HG02884 (cell line): ENCODE results near the gene EXOC6B.

Experiments used
- ATAC-seq: cut with Tn5 transposase; IDR thresholded peaks from one replicate; pipeline ENCODE4 v1.9.1; 2021; ENCODE audit warnings: mild to moderate bottlenecking, moderate library complexity; ENCODE audit not compliant: unreplicated experiment

Gene EXOC6B

GRCh38 chr2:72139874-72140620 lies 685.8 kb downstream of the EXOC6B start:
- no peak for ATAC-seq

GRCh38 chr2:72139471-72139873 lies 686.4 kb downstream of the EXOC6B start:
- ATAC-seq, result no peak

DNA sequence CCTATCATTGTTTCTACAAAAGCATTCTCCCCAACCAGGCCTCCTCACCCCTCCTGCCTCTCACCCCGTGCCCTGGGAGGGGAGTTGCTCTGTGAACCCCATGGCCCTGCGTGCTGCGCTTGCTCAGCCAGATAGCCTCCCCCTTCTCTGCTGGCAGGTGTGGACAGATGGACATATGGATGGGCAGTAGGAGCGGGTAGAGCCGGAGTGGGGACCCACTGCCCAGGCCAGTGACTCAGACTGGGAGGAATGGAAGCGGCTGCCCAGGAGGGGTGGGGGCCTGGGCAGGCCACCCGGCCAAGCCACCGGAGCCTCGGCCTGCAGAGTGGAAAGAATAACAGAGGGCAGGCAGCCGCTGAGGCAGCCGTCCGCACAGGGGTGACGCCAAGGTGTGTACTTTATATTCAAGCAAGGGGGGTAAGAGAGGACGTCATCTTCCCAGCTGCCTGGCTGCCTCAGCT lies 686.9 kb downstream of the EXOC6B start:
- no peak for ATAC-seq

DNA sequence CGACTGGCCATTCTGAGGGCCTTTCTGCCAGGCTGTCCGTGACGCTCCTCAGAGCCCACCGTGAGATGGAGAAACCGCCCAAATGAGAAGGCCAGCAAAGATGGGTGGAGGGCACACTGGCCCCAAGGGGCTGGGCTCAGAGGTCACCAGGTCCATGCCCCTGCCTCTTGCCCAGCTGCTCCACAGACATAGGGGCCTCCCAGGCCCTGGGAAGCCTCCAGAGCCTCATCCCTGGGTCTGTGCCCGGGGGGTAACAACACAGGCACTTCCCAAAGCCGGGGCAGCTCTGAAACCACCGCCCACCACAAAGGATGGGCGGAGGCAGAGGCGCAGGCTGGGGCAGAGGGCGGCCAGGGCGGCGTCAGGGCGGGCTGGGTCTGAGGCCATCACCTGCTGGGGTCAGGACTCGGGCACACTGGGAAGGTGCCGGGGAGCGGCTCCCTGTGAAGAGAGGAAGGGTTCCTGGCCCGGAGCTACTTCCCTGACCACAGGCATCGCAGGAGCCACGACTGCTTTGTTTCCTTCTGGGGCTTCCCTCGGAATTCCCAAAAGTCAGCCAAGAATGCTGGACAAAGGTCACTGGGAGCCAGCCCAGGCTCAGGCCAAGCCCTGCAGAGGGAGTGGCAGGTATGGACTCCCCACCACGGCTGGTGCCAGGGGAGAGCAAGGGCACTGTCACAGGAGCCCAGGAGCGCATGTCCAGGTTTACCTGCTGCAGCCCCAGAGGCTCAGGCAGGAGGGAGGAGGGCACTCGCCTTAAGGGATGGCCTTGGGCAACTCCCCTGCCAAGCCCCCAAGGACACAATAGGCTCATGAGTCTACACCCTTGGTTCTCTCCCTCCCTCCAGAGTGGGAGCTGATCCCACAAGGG lies 687.6 kb downstream of the EXOC6B start:
- ATAC-seq, result no peak

- peak; percentile 84 for ATAC-seq
Measured at GRCh38 chr2:72137498-72138010, 688.3 kb downstream of the EXOC6B start.

DNA sequence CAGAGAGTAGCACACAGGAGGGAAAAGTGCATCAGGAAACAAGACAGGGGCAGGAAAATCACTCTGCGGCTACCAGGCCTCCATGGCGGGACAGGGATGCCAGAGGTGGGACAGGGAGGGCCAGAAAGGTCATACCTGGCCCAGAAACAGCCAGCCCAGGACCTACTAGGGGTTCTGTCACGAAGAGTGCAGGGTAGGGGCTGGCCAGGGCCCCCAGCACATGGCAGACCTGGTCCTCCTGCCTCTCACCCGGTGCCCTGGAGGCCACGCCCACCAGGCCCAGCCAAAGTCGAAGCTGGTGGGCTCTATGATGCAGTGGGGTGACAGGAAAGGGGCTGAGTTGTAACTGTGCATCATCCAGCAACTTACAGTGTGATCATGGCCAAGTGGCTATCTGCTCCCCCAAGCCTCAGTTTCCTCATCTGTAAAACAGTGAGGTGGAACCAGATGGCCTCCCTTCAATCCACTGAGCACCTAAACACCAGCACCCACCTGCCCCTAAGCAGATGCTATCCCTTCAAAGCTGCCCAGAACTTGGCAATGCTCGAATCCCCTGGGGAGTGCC lies 688.8 kb downstream of the EXOC6B start:
- ATAC-seq, result no peak

- no peak for ATAC-seq
Measured at GRCh38 chr2:72136331-72136730, 689.5 kb downstream of the EXOC6B start.

DNA sequence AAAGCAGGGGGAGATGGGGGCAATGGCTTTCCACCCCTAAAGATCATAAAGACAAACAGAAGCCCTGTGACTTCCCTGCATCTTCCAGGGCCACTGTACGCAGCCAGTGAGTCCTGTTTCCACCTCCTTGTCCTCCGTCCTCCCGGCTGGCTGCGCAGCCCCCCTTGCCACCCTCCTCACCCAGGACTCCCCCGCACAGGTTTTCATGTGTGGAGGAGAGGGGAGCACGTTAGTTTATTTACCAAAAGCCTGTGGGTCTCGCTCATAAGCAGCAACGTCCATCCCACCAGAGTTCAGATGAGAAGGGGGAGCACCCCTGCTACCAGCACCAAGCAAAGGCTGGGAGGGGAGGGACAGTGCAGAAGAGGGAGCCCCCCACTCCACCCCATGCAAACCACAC lies 689.9 kb downstream of the EXOC6B start:
- ATAC-seq, result no peak

GRCh38 chr2:72134997-72135800 lies 690.6 kb downstream of the EXOC6B start:
- no peak for ATAC-seq

GRCh38 chr2:72134408-72134996 lies 691.3 kb downstream of the EXOC6B start:
- no peak for ATAC-seq

DNA sequence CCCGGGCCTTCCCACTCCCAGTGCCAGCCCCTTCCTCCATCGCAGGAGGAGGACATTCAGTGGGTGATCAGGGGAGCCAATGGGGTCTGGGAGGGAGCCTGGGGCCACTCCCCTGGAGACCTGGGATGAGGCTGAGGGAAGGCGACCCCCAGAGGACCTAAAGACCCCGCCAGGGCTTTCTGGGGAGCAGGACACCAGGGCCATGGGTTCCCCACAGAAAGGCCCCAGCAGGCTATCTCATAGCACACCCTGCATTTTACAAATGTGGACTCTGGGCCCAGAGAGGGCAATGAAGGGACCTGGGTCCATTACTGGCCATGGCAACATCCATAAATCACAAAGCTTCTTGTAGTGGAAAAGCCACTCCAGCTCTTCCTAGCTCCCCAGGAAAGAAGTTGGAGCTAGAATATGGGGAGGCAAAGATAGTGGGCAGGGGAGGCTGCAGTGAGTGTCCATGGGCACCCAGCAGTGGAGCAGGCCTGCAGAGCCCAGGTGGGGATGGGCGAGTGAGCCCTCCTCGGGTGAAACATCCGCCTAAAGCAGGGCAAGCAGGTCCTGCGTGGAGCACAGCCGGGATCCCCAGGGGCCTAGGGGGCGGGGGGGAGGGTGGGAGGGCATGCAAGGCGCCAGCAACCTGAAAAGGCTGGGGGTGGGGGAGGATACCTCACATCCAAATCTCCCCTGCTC lies 692.0 kb downstream of the EXOC6B start:
- ATAC-seq, result no peak

GRCh38 chr2:72132981-72133720 lies 692.7 kb downstream of the EXOC6B start:
- ATAC-seq, result no peak

GRCh38 chr2:72131916-72132841 lies 693.7 kb downstream of the EXOC6B start:
- no peak for ATAC-seq

- ATAC-seq, result no peak
Measured at GRCh38 chr2:72131371-72131891, 694.4 kb downstream of the EXOC6B start.

DNA sequence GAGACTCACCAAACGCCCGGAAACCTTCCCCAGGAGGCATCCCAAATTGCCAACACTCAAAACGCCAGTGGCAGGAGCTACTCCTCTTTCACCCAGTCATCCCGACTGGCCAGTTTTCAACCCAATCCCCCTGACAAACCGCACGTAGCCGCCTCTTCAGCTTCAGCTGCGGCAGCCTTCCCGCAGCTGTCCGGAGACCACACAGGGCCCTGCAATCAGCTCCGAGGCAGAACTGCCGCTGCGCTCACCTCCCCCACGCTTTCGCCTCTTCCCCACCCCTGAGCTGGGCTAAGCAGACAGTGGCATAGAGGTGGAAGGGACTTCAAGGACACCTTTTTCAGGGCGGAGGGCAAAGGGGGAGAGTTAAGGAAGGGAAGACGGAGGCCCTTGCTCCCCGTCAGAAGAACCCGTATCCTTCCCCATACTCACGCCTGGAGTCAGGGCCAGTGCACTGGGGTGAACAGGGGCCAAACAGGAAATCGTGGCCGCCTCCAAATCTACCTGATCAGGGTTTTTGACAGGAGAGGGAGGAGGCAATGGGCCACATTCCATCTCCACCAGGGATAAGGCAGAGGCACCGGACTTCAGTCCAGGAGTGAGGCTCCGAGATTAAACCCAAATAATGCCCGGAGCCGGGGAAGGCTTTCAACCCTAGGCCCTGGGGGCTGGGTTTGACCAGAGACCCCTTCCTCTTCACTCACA lies 695.0 kb downstream of the EXOC6B start:
- ATAC-seq, result no peak

DNA sequence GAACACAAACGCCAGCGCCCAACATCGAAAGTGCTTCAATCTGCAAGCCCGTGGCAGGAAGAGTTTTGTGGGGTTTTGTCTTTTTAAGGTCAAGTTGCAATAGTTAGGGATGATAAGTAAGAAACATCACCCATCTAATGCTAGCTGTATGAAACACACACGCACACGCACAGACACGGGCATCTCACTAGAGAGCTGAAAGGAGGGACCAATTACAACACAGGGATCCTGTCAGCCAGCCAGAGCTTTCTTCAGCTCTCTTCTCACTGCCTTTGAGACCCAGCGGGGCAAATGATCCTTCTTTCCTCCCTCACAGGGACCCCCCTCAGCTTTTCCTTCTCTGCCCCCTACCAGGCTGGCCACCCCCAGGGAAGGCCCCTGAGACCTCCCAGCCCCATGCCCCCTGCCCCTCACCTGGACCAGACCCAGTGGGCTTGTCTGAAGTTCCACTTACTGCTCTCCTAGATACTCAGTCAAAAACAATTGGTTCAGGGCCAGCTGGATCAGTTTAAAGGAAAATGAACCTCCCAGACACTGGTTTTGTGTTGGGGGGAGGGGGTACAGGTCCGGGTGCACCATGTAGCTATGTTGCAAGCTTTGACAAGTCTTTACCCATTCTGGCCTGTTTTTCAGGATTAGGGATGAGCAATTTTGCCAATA lies 696.0 kb downstream of the EXOC6B start:
- no peak for ATAC-seq

- ATAC-seq, result no peak
Measured at GRCh38 chr2:72128843-72129227, 697.0 kb downstream of the EXOC6B start.
